ENCODE measurements around the gene KCNMB2.
"Not testable (repeated sequence)": the region's sequence is repeated elsewhere in the genome, so short reads cannot be mapped to it uniquely, and the experiment has no call there.

Gene KCNMB2

DNA sequence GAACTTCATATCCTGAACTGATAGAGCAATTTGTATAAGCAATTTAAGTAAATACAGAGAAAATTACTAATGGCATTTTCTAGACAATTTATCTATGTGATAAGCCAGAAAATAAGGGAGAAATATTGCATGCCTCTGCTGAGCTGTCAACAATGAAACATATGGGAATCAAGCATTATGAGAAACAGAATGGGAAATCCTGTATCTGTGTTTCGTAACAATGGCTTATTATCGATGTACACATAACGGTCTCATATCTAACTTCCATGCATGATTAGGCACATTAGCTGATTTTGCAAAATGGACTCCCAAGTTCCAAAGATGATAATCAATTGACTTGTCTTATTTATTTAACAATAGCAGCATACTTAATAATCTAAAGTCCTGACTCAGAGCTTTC, 30.4 kb upstream of the KCNMB2 start:
- Histone ChIP-seq H3K4me3 (no peak overlapping the region), H3K4me2 (no peak overlapping the region), H3K36me3 (no peaks in the 10 kb centered on the region), H3K27ac (no peak overlapping the region), H3K27me3 (no peaks in the 10 kb centered on the region), H3K4me1 (no peaks in the 10 kb centered on the region), H4K20me1 (no peaks in the 10 kb centered on the region), H3K9ac (no peak overlapping the region), H3K9me3 (no peaks in the 10 kb centered on the region)
- no peak for TF ChIP-seq Cebpa-rat (IDR thresholded peaks at IDR 0.05)

- H3K27ac ChIP-seq = no peak overlapping the region
- no peaks in the 10 kb centered on the region for H3K27me3 ChIP-seq
- TF ChIP-seq Cebpa-rat (IDR thresholded peaks at IDR 0.05) = no peak
- no peaks in the 10 kb centered on the region for H3K9me3 ChIP-seq
- H3K4me1 ChIP-seq = peaks cover 10% of the 10 kb centered on the region; the same call in 1 of the 2 replicates
- no peak overlapping the region for H3K4me2 ChIP-seq
- no peaks in the 10 kb centered on the region for H4K20me1 ChIP-seq
- no peak overlapping the region for H3K9ac ChIP-seq
- H3K4me3 ChIP-seq = no peak overlapping the region
- no peaks in the 10 kb centered on the region for H3K36me3 ChIP-seq
Measured at GRCh38 chr3:178507507-178508442, 28.5 kb upstream of the KCNMB2 start.

GRCh38 chr3:178508443-178508825, 27.8 kb upstream of the KCNMB2 start:
- Histone ChIP-seq H3K9ac (no peak overlapping the region), H4K20me1 (no peaks in the 10 kb centered on the region), H3K4me3 (no peak overlapping the region), H3K4me2 (no peak overlapping the region), H3K27me3 (no peaks in the 10 kb centered on the region), H3K27ac (no peak overlapping the region), H3K4me1 (peaks cover 17% of the 10 kb centered on the region), H3K36me3 (no peaks in the 10 kb centered on the region), H3K9me3 (no peaks in the 10 kb centered on the region)
- TF ChIP-seq Cebpa-rat (IDR thresholded peaks at IDR 0.05) = no peak

DNA sequence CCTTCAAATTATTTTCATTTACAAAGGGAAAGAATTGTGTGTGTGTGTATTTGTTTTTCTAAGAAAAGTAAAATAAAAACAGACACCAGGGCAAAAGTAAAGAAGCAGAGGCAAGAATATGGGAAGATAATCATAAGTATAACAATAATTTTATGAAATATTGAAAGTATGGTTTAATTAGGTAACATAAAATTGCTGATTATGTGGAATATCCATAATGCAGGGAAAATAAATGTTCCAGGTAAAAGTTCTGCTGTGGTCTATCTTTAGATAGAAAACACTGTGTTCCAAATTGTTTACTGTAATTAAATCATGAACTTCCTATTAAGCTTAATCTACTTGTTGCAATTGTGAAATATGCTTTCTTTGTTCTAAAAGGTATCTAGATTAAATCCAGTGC, 25.7 kb upstream of the KCNMB2 start:
- H3K9ac ChIP-seq = no peak overlapping the region
- no peaks in the 10 kb centered on the region for H3K27me3 ChIP-seq
- H3K4me1 ChIP-seq = peaks cover 32% of the 10 kb centered on the region
- no peak overlapping the region for H3K4me2 ChIP-seq
- no peaks in the 10 kb centered on the region for H3K36me3 ChIP-seq
- H4K20me1 ChIP-seq = no peaks in the 10 kb centered on the region
- H3K4me3 ChIP-seq = no peak overlapping the region
- no peaks in the 10 kb centered on the region for H3K9me3 ChIP-seq
- TF ChIP-seq Cebpa-rat (IDR thresholded peaks at IDR 0.05) = no peak
- H3K27ac ChIP-seq = no peak overlapping the region

DNA sequence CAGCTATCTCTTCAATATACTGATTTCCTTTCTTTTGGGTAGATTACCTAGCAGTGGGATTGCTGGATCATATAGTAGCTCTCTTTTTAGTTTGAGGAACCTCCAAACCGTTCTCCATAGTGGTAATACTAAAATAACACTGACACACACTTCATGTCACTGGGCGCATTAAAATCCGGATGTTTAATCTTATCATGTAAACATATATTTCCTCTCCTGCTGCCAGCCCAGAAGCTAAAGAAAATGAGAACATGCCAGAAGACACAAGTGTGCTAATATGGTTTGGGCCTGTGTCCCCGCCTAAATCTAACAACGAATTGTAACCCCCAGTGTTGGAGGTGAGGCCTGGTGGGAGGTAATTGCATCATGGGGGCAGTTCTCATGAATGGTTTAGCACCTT, 23.6 kb upstream of the KCNMB2 start:
- H3K9ac ChIP-seq = no peak overlapping the region
- no peaks in the 10 kb centered on the region for H3K9me3 ChIP-seq
- H3K36me3 ChIP-seq = no peaks in the 10 kb centered on the region
- no peak overlapping the region for H3K4me3 ChIP-seq
- no peaks in the 10 kb centered on the region for H3K27me3 ChIP-seq
- no peak for TF ChIP-seq Cebpa-rat (IDR thresholded peaks at IDR 0.05)
- no peak overlapping the region for H3K27ac ChIP-seq
- peak overlapping the region; percentile 55; the same call in 1 of the 2 replicates for H3K4me2 ChIP-seq
- H3K4me1 ChIP-seq = peaks cover 32% of the 10 kb centered on the region
- no peaks in the 10 kb centered on the region for H4K20me1 ChIP-seq

DNA sequence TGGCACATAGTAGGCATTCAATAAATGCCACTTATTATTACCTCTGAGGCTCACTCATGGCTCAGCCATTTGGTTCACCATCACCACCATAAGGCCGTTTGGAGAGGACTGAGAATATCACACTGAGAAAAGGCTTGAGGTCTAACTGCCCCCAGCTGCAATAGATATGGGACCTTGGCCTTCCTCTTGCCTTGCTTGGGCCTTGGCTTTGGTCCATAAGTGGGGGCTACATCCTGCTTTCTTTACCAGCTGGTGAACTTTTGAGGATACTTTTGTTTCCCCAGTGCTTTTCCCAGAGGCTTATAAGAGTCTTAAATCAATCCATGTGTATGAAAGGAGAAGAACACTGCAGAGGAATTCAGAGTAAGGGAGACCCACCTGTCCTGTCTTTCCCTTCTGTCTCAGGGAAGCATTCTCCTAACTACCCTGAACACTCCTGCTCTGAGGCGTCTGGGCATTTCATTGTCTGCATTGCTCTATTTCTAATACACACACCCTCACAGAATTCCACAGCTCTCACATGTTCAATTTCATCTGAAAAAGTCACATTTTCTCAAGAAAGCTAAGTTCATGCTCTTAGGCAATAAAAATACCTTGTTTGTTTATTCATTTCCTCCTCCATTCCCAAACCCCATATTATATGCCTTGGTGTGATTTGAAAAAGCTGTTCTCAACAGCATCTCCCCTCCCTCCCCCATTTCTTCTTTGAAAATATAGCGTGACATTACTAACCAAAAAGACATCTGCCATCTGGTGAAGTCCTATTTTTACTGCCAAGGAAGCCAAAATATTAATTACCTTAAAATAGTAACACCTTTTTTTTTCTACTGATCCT, 22.5 kb upstream of the KCNMB2 start:
- Histone ChIP-seq H3K9me3 (no peaks in the 10 kb centered on the region), H3K36me3 (no peaks in the 10 kb centered on the region), H3K4me3 (no peak overlapping the region), H3K4me1 (peaks cover 32% of the 10 kb centered on the region), H4K20me1 (no peaks in the 10 kb centered on the region), H3K9ac (no peak overlapping the region), H3K27ac (no peak overlapping the region), H3K4me2 (peak overlapping the region; percentile 55), H3K27me3 (no peaks in the 10 kb centered on the region)
- TF ChIP-seq Cebpa-rat (IDR thresholded peaks at IDR 0.05) = no peak

DNA sequence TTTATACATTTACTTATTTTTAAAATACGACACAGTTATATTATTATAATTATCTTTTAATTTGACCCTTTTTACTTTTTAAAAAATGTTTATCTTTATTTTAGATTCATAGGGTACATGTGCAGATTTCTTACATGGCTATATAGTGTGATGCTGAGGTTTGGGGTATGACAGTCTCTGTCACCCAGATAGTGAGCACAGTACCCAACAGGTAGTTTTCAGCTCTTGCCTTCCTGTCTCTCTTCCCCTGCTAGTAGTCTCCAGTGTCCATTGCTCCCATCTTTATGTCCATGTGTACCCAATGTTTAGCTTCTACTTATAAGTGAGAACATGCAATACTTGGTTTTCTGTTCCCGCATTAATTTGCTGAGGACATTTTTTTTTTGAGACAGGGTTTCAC, 21.8 kb upstream of the KCNMB2 start:
- TF ChIP-seq Cebpa-rat (IDR thresholded peaks at IDR 0.05) = no peak
- peaks cover 32% of the 10 kb centered on the region for H3K4me1 ChIP-seq

DNA sequence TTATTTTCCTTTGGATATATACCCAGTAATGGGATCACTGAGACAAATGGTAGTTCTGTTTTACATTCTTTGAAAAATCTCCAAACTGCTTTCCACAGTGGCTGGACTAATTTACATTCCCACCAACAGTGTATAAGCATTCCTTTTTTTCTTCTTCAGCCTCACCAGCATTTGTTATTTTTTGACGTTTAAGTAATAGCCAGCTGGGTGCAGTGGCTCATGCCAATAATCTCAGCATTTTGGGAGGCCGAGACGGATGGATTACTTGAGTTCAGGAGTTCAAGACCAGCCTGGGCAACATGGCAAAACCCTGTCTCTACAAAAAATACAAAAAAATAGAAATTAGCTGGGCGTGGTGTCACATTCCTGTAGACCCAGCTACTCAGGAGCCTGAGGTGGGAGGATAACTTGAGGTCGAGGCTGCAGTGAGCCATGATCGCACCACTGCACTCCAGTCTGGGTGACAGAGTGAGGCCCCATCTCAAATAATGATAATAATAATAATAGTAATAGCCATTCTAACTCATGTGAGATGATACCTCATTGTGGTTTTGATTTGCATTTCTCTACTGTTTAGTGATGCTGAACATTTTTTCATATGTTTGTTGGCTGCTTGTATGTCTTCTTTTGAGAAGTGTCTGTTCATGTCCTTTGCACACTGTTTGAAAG, 21.0 kb upstream of the KCNMB2 start:
- not testable (repeated sequence) for H3K9me3 ChIP-seq, H3K27me3 ChIP-seq, H4K20me1 ChIP-seq, H3K9ac ChIP-seq, H3K4me2 ChIP-seq, H3K4me3 ChIP-seq, H3K27ac ChIP-seq, H3K36me3 ChIP-seq
- H3K4me1 ChIP-seq = peaks cover 32% of the 10 kb centered on the region

More for the DNA sequence above, 21.8 kb upstream of the KCNMB2 start:
- Histone ChIP-seq H3K9me3 (no peaks in the 10 kb centered on the region), H3K27me3 (no peaks in the 10 kb centered on the region), H3K36me3 (no peaks in the 10 kb centered on the region), H3K27ac (no peak overlapping the region), H3K9ac (no peak overlapping the region), H3K4me2 (peak overlapping the region; percentile 55; the same call in 1 of the 2 replicates), H4K20me1 (no peaks in the 10 kb centered on the region), H3K4me3 (no peak overlapping the region)

GRCh38 chr3:178517665-178518334, 18.4 kb upstream of the KCNMB2 start:
- Histone ChIP-seq H3K4me3 (no peak overlapping the region), H3K4me1 (peaks cover 22% of the 10 kb centered on the region), H3K27me3 (no peaks in the 10 kb centered on the region), H3K4me2 (no peak overlapping the region), H4K20me1 (no peaks in the 10 kb centered on the region), H3K9me3 (no peaks in the 10 kb centered on the region), H3K9ac (no peak overlapping the region), H3K27ac (no peak overlapping the region), H3K36me3 (no peaks in the 10 kb centered on the region)
- TF ChIP-seq Cebpa-rat (IDR thresholded peaks at IDR 0.05) = no peak

All from BLaER1 (cell line).